Stomach (tissue), 4 donors: ENCODE data around the gene SGK2.

Experiments used
- EP300 ChIP-seq: sonication (generic); formaldehyde crosslinking; IDR thresholded peaks from one replicate; pipeline ENCODE4 v1.6.1; 2017; ENCODE audit warnings: antibody characterized with exemption
- TF ChIP-seq, protein P1 (sequence below), 7 experiments: fragments of 450-650 bp in 4 of 7; fragments of 200-600 bp in 3 of 7; sonication (generic) in 3 of 7; IDR thresholded peaks; one replicate each; pipeline ENCODE4 v1.5.1; 2016 to 2019; ENCODE audit warnings: antibody characterized with exemption in 7 of 7, control low read depth in 2 of 7, mild to moderate bottlenecking in 1 of 7

DNA sequence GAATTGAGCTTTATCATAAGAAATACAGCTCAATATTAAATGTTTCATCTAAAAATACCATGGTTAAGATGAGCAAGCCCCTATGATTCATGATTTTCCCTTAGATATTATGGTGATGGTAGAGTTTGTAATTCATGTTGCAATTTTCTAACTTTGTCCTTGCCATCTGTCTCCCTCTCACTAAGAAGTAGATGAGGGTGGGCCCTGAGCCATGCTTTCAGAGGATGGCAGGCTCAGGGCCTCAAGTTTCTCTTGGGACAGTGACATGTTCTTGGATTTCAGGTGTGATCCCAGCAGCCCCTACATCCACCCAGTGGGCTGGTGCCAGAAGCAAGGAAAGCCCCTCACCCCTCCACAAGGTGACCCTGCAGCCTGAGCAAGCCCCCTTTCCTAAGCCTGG lies 25.8 kb upstream of the SGK2 start:
- TF ChIP-seq, protein P1, sequence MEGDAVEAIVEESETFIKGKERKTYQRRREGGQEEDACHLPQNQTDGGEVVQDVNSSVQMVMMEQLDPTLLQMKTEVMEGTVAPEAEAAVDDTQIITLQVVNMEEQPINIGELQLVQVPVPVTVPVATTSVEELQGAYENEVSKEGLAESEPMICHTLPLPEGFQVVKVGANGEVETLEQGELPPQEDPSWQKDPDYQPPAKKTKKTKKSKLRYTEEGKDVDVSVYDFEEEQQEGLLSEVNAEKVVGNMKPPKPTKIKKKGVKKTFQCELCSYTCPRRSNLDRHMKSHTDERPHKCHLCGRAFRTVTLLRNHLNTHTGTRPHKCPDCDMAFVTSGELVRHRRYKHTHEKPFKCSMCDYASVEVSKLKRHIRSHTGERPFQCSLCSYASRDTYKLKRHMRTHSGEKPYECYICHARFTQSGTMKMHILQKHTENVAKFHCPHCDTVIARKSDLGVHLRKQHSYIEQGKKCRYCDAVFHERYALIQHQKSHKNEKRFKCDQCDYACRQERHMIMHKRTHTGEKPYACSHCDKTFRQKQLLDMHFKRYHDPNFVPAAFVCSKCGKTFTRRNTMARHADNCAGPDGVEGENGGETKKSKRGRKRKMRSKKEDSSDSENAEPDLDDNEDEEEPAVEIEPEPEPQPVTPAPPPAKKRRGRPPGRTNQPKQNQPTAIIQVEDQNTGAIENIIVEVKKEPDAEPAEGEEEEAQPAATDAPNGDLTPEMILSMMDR (IDR thresholded peaks at IDR 0.05): no peak
- TF ChIP-seq EP300: no peak
